Bladder microvascular endothelial cell (primary cell): ENCODE data around the gene SON. TPM values are rescaled to one million over a fixed set of nuclear protein-coding genes. Genes with fewer than 3 reads are reported as not detected.

Experiments used
- total RNA-seq: library from RNA; depleted of rRNA; stranded (reverse); fragments of >200 nt; gene quantifications from 2 replicates; pipeline ENCODE4 v1.2.3, GENCODE V29; 2014

The SON gene, protein sequence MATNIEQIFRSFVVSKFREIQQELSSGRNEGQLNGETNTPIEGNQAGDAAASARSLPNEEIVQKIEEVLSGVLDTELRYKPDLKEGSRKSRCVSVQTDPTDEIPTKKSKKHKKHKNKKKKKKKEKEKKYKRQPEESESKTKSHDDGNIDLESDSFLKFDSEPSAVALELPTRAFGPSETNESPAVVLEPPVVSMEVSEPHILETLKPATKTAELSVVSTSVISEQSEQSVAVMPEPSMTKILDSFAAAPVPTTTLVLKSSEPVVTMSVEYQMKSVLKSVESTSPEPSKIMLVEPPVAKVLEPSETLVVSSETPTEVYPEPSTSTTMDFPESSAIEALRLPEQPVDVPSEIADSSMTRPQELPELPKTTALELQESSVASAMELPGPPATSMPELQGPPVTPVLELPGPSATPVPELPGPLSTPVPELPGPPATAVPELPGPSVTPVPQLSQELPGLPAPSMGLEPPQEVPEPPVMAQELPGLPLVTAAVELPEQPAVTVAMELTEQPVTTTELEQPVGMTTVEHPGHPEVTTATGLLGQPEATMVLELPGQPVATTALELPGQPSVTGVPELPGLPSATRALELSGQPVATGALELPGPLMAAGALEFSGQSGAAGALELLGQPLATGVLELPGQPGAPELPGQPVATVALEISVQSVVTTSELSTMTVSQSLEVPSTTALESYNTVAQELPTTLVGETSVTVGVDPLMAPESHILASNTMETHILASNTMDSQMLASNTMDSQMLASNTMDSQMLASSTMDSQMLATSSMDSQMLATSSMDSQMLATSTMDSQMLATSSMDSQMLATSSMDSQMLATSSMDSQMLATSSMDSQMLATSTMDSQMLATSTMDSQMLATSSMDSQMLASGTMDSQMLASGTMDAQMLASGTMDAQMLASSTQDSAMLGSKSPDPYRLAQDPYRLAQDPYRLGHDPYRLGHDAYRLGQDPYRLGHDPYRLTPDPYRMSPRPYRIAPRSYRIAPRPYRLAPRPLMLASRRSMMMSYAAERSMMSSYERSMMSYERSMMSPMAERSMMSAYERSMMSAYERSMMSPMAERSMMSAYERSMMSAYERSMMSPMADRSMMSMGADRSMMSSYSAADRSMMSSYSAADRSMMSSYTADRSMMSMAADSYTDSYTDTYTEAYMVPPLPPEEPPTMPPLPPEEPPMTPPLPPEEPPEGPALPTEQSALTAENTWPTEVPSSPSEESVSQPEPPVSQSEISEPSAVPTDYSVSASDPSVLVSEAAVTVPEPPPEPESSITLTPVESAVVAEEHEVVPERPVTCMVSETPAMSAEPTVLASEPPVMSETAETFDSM (N-terminal part only)
- 96.7 and 234 TPM in 2 replicates for total RNA-seq

DNA sequence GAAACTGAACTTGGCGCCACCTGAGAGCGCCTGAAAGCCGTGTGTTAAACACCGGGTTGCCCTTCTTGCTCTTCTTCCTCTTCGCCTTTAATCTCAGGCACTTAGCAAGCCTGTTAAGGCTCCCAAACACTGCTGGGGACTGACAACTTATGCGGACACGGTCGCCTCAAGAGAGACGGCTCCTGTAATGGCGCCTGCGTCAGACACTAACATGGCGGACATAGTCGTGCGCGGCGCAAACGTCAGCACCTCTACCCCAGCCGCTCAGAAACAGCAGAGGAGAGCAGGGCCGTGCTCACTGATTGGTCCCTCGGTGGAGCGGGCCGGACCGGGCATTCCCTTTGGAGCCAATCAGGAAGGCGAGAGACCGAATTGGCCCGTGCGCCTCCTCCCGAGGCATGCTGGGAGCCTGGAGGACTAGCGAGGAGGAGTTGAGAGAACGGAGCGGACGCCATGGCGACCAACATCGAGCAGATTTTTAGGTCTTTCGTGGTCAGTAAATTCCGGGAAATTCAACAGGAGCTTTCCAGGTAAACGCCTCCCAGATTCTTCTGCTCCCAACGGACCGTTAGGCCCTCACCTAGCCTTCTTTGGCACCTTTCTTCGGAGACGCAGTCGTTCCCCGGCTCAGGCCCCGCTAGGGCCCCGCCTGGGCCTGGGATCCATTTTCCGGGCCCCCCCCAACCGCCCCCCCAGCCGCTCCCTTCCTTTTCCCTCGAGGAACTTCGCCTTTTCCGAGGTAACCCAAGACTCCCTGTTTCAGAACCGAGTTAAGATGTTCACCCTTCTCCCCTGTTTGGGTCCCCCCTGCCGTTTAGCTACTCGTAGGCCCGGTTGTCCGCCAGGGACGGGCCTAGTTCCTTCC, at the start of gene SON:
Gene SON, plus strand, starts transcription at position 399 of the 865 bp plus-strand sequence. Its CDS starts 55 bp downstream, at position 454.

DNA sequence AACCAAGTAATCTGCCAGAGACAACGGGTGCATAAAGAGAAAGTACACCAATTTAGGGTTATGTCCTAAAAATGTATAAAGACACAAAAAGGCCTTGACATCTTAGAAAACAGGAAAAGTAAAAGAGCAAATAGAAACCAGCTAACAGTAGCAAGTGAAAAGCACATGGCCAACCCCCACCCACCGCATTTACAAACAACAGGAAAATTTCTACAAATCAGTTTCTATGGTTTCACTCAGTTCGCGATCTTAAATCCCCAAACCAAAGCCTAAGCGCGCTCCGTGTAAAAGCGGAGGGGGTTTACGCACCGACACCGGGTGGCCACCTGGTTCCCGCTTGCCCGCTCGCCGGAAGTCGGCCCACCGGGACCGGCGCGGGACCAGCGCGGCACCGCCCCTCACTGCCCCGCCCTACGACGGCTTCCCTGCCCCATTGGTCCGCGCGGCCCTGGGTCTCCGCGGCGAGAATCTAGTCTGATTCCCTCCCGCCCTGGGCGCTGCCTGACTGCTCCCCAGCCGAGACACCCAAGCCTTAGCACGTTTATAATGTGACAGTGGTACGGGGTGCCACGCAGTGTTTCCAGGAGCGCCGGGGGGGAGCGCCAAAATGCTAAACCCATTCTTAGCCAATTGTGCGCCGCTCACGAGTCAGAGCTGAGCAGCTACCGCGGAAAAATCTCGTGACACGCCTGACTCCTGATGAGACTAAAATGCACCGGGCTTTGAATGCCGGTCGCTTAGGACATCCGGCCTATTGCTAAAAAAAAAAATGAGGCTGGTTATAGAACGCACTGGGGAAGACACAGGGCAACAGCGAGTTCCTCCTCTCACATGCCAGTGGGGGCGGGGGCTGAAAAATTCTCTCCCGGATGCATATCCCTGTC, 840 bp upstream of the SON start, which contains the start of gene GART:
Gene GART, minus strand, starts transcription at position 362 of the 884 bp plus-strand sequence. CDS start 2,802 bp downstream, outside the sequence.

DNA sequence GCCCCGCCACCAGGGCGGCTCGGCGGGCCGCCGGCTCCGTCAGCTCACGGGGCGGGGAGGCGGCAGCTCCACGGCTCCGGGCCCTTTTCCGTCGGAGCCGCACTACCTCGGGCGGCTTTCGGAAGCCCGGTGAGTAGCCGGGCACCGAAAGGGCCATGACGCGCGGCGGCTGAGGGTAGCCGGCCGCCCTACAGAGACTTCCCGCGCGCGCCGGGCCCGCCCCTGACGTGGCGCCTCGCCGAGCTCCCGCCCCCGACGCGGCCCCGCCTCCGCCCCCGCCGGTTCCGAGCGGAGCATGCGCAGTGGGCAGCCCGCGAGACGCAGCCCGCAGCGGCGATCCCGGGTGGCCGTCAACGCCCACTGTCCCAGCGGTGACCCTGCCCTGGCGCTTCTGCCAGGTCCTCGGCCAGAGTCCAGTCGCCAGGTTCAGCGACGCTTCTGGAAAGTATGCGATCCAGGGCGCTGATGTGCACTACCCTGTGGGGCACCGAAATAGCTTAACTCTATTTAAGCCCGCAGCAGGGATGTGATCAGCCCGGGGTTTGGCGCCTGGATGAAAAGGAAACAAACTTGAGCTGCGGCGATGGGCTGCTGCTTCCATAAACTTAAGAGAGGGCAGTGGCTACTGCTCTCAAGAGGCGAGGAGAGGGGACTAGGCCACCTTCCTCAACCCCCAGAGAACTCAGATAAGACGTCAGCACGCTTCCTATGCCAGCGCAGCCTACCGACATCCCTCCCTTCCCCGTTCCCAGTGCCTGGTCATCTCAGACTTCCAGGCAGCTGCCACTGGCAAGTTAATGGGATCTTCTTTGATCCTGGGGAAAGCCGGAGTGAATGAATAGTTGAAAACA, 45.9 kb downstream of the SON start, which contains the start of gene DONSON:
Gene DONSON, minus strand, starts transcription at position 200 of the 851 bp plus-strand sequence. Its CDS starts 43 bp downstream, at position 157.

Other genes starting within 250 kb of the SON start
- 17.2 and 34.9 TPM in 2 replicates for gene IFNAR1, start 218.1 kb upstream of the SON start, total RNA-seq
- gene IFNGR2, start 139.6 kb upstream of the SON start, total RNA-seq: 27.5 and 76.2 TPM in 2 replicates
- gene TMEM50B, start 63.1 kb upstream of the SON start, total RNA-seq: 24.7 and 25.9 TPM in 2 replicates
- gene DNAJC28, start 51.3 kb upstream of the SON start, total RNA-seq: 0.97 and 1.4 TPM in 2 replicates
- 55.2 and 69.4 TPM in 2 replicates for gene GART, start 921 bp upstream of the SON start, total RNA-seq
- 16.4 and 17.5 TPM in 2 replicates for gene DONSON, start 45.6 kb downstream of the SON start, total RNA-seq
- gene CRYZL1, start 98.7 kb downstream of the SON start, total RNA-seq: 18.8 and 40.3 TPM in 2 replicates
- gene ITSN1, start 99.5 kb downstream of the SON start, total RNA-seq: 31.2 and 97.6 TPM in 2 replicates